ENCODE measurements around the gene FAM9C.
"Not testable (repeated sequence)": the region's sequence is repeated elsewhere in the genome, so short reads cannot be mapped to it uniquely, and the experiment has no call there.

Gene FAM9C

DNA sequence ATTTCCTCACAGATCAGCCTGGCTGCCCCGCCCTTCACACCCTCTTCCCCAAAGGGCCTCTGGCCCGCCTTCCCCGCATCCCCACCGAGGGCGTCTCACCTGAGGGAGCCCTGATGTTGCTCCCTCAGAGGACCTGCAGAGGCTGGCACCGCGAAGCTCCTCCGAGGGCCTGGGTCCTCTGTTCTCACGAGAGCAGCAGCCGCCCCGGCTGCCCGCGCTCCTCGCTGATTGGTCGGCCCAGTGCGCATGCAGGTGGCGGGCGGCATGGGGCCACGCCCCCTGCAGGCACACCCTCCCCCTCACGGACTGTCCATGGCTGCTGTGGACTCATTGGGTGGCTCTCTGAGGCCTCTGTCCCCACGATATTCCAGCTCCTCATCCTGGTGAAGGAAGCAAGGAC lies at the start of gene FAM9C:
TSS of gene FAM9C (minus strand) at position 180 of the 400 bp plus-strand sequence. CDS start 831 bp downstream, outside the sequence.
- DNase-seq (ENCODE audit: low spot score) (no peak), FAIRE-seq (no peak)

DNA sequence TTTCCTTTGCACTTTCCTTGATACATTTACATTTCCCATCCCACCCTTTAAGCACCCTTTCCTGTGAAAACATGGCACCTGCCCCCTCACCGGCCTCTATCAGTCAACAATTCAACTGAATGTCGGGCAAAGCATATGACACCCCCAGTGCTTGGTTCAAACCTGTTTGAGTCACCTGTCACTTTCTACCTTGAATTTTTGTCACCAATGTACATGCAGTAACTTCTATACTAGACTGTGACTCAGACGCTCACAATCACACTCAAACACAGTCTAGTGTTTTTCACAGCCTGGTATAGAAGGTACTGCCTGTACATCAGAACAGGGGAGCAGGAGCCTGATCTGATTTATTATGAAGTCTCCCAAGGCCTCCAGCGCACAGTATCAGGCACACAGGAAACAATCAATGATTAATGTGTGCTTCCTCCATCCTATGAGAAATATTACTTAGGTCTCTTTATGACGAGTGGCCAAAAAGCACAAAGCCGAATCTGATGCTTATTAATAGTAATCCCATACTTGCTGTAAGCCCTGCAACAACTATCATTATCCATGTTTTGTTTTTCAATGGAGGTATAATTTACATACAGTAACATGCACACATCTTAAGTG lies 49.2 kb upstream of the FAM9C start:
- DNase-seq (ENCODE audit: low spot score) (no peak), FAIRE-seq (no peak)

DNA sequence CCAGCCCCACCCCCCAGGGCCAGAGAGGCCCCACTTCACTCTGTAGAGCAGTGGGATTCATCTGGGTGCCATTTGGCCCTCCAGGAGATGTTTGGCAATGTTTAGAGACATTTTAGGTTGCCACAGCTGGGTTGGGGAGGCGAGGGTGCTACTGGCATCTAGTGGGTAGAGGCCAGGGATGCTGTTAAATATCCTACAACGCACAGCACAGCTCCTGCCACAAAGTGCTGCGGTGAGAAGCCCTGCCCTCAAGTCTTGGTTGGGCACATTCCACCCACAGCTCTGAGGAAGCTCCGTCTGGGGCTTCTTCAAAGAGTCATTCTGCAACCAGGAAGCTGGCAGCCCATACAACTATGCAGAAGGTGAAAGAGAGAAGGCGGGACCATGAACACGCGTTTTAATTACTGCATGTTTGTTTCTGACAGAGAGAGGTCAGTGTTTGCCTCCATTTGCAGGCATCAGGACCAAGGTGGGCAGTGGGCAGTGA lies 48.1 kb upstream of the FAM9C start:
- no peak for FAIRE-seq
- no peak for DNase-seq (ENCODE audit: low spot score)

DNA sequence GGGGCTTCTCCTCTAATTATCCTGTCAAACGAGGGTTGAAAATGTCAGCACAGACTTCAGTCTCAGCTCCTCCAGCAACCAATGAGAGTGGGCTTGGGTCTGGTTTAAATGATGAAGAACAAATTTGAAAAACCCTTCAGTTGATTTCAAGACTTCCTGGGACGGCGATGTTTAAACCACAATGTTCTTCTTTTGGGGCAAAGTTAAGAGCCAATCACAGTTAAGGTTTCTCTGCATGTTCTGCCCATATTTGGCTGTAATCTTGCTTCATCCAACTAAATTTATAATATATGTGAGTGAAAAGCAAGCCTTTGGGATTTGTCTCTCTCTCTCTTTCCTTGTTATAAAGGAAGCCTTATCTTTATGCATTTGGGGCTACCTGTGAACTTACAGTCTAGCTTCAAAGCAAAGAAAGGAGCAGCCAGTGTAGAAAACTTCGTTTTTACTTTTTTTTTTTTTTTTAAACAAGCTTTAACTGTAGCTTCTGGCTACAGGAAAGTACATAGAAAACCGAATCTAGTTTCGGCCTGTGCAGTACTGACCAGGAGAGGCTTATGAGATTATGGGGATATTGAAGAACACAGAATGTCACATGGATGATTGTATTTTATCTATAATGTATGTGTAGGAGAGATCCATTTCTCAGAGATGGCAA lies 46.8 kb upstream of the FAM9C start:
- DNase-seq (ENCODE audit: low spot score): no peak
- FAIRE-seq: no peak

DNA sequence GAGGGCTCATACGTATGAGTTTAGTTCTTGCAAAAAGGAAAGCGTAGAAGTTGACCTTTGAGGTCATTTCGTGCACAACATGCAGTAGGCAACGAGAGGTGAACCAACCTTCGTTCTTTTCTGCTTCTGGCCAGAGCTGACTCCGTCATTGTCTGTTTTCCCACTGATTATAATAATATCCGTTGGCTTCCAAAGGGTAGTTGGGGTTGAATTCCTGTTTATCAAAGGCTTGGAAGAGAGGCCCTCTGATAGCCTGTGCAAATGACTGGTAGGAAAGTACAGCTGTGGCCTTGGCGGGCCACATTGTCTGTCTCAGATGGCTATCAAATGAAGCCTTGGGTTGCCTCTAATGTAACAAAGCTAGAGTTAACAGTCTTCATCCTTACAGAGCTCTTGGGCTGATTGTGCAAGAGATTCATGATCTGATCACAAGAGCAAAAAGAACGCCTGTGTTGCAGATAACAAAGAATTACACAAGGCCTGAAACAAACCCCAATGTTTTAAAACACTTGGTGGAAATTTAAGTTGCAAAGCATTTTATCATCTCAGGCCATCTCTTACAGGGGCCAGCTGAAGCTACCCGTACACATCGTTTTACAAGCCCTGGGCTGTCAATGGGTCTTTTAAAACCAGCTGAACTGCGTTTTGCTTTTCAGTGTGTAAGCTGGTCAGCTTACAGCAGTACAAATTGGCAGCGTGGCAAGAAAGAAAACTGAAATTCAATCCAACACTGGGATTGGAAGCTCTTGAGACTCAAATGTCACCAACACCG lies 46.1 kb upstream of the FAM9C start:
- no peak for DNase-seq (ENCODE audit: low spot score)
- FAIRE-seq: no peak

DNA sequence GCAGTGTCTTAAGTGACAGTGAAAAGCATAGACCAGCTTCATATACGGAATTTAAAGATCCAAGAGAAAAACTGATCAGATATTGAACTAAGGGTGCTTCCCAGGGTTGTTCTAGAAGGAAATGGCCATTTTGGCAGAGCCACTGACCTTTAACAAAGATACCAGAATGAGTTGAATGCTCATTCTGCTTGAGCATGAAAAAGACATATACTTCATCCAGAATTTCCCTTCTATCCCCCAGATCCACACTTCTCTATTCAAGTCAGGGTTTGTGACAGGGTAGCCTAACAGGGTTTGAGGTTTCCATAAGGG lies 45.6 kb upstream of the FAM9C start:
- DNase-seq (ENCODE audit: low spot score): no peak
- no peak for FAIRE-seq

DNA sequence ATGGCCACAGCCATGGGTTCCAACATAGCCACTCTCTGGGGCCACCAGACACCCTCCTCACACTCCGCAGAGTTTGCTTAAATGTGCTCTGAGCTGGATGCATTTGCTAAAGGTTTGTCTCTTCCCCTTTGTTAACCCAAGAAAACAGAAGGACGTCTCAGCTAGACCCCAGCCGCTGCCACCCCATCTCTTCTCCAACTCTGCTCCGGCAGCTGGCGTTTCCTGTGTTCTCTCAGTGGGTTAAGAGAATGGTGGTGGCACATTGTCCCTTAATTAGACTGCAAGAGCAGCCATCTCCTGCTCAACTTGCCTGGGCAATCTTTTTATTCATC lies 43.7 kb upstream of the FAM9C start:
- DNase-seq (ENCODE audit: low spot score) (no peak), FAIRE-seq (no peak)

DNA sequence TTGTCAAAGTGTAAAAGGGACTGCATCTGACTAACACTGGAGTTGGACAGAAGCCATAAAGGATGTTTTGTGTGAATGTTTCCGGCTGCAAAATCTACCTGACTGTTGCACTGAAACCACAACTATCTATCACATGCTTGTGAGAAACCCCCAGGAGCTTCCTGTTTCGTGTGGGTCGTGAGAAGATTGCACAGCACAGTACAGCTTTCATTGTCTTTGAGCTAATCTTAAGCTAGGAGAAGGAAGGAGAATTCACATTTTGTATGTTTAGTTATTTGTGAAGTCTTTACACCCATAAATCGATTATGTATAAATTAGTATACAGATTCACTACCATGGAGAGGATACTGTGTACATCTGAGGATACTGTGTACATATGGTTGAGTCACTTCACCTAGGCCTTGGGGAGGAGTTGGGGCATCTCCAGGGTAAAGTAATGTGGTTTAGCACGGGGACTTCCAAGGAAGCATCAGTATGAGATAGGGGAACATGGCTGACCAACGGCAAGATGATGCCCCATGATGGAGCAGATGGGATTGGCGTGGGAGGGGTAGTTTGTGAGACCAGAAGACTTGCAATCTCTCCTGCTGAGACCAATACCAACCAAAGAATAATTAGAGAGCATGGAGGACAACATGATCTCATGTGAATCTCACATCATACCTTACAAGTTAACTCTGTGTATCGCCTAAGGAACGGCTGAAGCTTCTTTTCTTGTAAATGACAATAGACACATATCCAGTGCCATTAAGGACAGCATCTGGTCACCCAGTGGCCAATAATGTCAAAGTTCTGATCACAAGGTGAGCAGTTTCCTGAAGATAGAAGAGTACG lies 43.1 kb upstream of the FAM9C start:
- FAIRE-seq: peak; percentile 87
- peak; percentile 80 for DNase-seq (ENCODE audit: low spot score)

DNA sequence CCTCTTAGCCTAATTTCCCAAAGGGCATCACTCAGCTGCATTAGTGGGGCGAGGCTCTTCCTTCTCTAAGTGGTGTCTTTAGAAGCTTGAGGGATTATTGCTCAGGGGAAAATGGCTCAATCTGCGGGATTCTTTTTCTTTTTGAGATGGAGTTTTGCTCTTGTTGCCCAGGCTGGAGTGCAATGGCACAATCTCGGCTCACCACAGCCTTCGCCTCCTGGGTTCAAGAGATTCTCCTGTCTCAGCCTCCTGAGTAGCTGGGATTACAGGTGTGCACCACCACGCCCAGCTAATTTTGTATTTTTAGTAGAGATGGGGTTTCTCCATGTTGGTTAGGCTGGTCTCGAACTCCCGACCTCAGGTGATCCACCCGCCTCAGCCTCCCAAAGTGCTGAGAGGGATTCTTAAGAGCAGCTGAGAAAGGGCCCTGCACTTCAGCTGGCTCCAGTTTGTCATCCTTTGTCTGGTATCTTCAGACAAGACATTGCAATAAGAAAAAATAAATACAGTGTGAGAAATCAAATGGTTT lies 42.4 kb upstream of the FAM9C start:
- not testable (repeated sequence) for FAIRE-seq; DNase-seq (ENCODE audit: low spot score)

DNA sequence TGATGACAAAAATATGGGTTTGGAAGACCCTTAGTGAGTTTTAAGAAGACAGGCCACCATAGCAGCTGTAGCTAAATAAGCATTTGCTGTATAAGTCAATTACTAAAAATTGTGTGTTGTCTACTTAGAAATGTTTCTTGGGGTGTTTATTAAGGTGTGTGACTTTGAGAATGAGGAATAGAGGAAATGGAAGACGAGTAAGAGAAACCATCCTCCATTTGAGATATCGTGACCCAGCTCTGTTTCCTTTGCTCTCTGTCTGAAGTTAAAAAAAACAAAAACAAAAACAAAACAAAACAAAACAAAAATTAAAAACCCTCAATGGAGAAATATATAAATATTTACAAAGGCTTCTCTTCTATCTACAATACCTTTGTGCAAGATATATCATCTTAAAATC lies 41.7 kb upstream of the FAM9C start:
- FAIRE-seq (no peak), DNase-seq (ENCODE audit: low spot score) (no peak)

DNA sequence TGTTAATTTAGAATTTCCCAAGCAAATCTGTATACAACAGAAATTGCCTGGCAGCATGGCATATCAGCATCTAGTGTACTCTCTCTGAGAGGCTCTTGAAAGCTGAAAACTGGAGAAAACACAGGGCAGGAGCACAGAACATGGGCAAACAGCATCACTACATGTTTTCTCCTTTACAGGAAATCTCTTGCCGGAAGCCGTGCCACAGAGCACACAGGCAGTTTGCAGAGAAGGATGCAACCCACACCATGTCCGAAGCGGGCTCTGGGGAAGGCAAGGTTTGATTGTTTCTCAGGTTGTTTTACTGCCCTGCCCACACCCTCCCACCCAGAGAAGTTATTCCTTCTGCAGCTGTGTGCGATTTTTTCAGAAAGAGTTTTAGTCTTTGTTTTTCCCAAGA lies 41.1 kb upstream of the FAM9C start:
- FAIRE-seq: no peak
- no peak for DNase-seq (ENCODE audit: low spot score)

DNA sequence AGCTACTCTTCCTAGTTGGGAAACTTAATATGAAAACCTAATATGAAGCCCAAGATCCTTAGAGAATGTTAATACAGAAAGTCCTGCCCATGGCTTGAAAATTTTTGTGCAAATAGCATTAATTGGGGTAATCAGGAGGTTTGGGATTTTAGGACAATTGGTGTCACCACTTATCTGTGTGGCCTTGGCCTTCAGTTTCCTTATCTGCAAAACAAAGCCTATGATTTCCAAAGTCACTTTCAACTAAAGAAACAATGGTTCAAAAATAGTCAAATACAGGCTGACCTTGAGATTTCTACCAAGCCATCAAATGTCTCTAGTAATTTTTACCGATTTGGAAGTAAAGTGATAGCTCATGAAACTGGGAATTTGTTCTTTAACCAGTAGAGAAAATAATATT lies 40.2 kb upstream of the FAM9C start:
- FAIRE-seq (no peak), DNase-seq (ENCODE audit: low spot score) (no peak)

DNA sequence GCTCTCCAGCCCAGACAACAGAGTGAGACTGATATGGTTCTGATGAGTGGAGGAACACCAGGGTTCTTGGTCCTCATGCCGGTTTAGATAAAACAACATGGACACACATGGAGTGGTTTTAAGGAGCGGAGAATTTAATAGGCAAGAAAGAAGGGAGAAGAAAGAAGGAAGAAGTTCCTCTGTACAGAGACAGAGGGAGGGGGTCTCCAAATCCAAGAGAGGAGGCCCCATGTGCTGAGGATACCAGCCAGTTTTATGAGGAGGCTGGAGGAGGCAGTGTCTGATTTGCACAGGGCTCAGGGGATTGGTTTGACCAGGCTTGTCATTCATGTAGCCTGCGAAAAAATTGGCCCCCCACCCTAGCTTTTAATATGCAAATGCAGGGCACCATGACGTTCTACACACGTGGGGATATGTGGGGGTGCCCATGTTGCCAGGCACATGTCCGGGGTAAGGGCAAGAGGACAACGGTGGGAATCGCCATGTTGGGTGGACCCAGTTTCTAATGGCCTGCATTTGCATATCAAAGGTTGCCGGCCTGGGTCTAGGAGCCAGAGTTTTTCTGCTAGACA lies 39.4 kb upstream of the FAM9C start:
- not testable (repeated sequence) for DNase-seq (ENCODE audit: low spot score); FAIRE-seq

DNA sequence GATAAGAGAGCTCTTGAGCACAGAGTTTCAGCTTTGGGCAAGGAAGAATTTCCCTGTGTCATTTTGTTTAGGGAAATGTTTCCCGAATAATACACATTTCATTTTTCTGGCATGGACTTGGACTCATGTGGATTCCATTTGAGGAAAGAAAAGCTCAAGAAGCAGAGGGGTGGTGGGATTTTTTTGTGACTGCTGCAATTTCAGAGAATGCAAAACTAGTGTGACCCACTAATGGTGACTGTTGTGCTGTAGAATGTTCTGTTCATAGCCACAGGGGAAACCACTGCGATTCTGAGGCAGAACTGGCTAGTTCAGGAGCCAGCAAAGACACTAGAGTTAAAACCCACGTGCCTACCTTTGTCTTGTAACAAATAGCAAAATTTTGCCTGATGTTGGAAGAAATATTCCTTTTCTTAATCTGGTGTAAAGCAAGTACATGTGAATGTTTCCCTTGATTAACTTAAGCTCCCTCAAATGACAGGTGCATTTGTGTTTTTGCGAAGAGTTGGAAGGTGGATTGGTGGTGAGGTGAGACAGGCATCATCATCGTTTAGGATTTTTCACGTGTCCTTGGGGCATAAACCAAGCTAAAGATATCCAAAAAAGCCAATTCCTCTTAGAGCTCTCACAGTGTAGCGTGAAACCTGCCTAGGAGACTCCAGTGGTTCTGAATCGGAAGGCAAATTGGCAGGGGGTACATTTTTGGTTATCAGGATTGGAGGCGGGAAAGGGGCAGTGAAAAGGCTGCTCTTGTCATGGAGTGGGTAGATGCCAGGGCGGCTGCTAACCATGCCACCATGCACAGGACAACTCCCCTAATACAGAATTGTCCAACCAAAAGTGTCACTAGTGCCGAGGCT lies 38.0 kb upstream of the FAM9C start:
- FAIRE-seq (no peak), DNase-seq (ENCODE audit: low spot score) (no peak)

DNA sequence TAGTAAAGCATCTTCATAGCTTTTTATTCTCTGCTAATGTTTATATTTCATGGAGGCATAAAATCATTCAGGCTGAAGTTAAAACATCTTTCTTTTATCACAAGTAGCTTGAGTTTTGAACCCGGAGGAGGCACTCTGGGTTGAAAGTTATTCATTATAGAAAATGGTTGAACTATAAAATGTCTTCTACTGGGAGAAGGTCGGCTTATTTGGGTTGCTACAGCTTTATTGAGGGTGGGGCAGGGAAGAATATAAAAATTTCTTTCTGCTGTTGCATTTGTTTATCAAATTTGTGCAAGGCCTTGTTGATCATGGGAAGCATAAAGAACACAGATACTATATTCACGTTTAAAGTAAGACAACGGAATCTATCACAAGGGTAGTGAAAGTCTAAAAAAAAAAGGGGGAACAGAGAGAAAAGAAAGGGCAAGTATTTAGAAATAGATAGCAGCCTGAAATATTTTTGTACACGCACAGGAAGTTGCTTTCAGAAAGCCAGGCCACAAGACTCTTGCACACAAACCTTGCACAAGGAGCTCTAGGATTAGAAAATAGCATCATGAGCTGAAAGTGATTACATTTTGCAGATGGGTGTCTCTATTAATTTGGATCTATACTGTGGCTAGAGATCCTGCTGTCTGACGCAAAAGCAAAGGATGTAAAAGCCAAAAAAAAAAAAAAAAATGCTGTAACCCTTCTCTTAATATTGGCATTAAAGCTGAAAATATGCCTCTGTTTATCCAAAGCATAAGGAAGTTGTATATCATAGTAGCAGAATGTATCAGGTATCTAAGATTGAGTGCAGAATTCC lies 37.2 kb upstream of the FAM9C start:
- peak; percentile 54 for FAIRE-seq

DNA sequence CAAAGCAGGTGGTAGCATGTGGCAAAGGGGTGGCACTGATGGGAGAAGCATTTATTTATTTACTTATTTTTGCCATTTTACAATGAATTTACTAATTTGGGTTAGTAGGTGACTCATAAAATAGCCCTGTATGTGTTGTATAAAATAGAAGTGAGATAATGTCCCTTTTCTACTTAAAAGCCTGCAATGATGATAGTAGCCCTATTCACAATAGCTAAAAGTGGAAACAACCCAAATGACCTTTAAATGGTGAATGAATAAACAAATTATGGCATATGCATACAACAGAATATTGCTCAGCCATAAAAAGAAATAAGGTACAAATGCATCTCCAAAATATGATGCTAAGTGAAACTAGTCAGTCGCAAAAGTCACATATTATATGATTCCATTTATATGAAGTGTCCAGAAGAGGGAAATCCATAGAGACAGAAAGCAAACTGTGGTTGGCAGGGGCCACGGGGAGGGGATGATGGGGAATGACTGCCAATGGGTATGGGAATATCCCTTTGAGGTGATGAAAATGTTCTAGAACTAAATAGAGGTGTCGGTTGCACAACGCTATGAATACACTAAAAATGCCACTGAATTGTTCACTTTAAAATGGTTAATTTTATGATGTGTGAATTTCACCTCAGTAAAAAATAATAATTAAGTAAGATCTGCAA lies 35.8 kb upstream of the FAM9C start:
- FAIRE-seq: no peak
- DNase-seq (ENCODE audit: low spot score): no peak

More for the DNA sequence above, 37.2 kb upstream of the FAM9C start:
- DNase-seq (ENCODE audit: low spot score): no peak

DNA sequence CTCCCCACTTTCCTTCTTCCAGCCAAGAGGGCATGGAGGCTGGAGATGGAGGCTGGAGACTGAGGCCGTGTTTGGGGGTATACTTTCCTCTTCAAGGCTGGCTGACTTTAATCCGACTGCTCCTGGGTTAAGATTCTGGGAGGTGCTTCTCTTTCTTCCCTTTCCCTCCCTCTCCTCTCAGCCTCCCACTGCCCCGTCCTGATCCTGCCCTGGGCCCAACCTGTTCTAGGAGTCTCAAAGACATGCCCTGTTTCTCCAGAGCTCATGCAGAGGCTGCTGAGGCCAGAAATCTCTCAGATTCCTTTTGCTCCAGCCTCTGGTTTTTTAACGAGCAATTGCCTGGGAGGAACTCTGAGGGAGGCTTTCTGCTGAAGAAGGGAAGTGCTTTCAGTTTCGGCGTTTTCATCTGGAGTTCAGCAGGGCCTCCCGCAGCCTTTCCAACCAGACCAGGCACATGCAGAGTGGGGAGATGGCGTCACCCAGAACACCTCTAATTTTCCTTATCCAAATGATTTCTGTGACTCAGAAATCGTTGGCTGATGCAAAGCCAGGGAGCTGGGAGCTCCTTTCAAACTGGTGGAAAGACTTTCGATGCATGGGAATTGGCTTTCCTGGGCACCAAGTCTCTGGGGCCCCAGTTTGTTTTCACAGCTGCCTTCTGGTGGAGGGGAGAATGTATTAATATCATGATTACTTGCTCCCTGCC lies 34.5 kb upstream of the FAM9C start:
- DNase-seq (ENCODE audit: low spot score) (peak; percentile 6), FAIRE-seq (no peak)

DNA sequence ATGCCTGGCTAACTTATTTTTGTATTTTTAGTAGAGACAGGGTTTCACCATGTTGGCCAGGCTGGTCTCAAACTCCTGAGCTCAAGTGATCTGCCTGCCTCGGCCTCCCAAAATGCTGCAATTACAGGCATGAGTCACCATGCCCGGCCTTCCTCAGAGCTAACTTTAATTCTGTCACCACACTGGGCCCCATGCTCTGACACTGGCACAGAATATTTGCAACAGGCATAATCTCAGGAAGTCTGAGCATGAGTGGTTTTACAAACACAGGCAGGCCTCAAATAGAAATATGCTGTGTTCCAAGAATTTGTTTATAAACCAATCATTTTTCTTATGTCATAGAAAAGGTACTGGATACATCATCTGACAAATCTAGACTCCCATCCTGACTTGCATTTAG lies 32.7 kb upstream of the FAM9C start:
- DNase-seq (ENCODE audit: low spot score): peak; percentile 20
- FAIRE-seq: no peak

Data from RCC 7860 (cell line).